HEK293 (cell line): Measurements from ENCODE around the gene MGST1.
A peak's percentile ranks its signal among the peaks of the same experiment; 100 is the strongest.
"Not testable (repeated sequence)": the region's sequence is repeated elsewhere in the genome, so short reads cannot be mapped to it uniquely, and the experiment has no call there.

Source experiments
- CTCF ChIA-PET: fragments of 350-600 bp; formaldehyde crosslinking; extraction: SDS; loops from one replicate; lab custom pipeline; 2021; ENCODE audit warnings: antibody characterized with exemption; lab: Yijun Ruan, JAX
- POLR2A ChIA-PET: fragments of 300-600 bp; formaldehyde crosslinking; extraction: SDS; loops from one replicate; lab custom pipeline; 2020; ENCODE audit warnings: antibody characterized with exemption, inconsistent platforms; lab: Yijun Ruan, JAX
- H3K27ac ChIP-seq: fragments of 200-500 bp; sonication (Bioruptor generic); 2 replicates; pipeline ENCODE4 v1.5.1; 2014; ENCODE audit warnings: low read depth, low read length, control low read depth, inconsistent platforms; ENCODE audit errors: extremely low read depth
- H3K36me3 ChIP-seq, 2 experiments: fragments of 200-500 bp in 1 of 2; sonication (Bioruptor generic) in 1 of 2; 1 replicate in 1 of 2; 2 replicates in 1 of 2; pipeline ENCODE4 v1.5.1; 2014 to 2017; ENCODE audit warnings: inconsistent platforms in 2 of 2, low read length in 2 of 2; ENCODE audit not compliant: control insufficient read depth in 2 of 2, insufficient read depth in 1 of 2
- H3K4me1 ChIP-seq: fragments of 200-500 bp; sonication (Bioruptor generic); 2 replicates; pipeline ENCODE4 v1.5.1; 2014; ENCODE audit warnings: mild to moderate bottlenecking, low read length, inconsistent platforms; ENCODE audit not compliant: control insufficient read depth, insufficient read depth
- H3K4me3 ChIP-seq: 2 replicates; pipeline ENCODE4 v1.5.1; 2011; ENCODE audit warnings: low read depth, mild to moderate bottlenecking, control low read depth, low read length, moderate library complexity
- H3K9me3 ChIP-seq: fragments of 200-500 bp; sonication (Bioruptor generic); 2 replicates; pipeline ENCODE4 v1.5.1; 2014; ENCODE audit warnings: low read depth, low read length, inconsistent platforms; ENCODE audit not compliant: control insufficient read depth, insufficient read depth
- ATF2 ChIP-seq: fragments of 450-650 bp; formaldehyde crosslinking; IDR thresholded peaks from 2 replicates; pipeline ENCODE4 v1.5.1; 2016; ENCODE audit warnings: missing biosample characterization, missing genetic modification characterization, low read depth
- BCL11B ChIP-seq: fragments of 450-650 bp; formaldehyde crosslinking; IDR thresholded peaks from 2 replicates; pipeline ENCODE4 v1.5.1; 2016; ENCODE audit warnings: low read depth, missing biosample characterization, missing genetic modification characterization
- GLI4 ChIP-seq: fragments of 450-650 bp; formaldehyde crosslinking; IDR thresholded peaks from 2 replicates; pipeline ENCODE4 v1.5.1; 2016; ENCODE audit warnings: missing biosample characterization, missing genetic modification characterization
- MYNN ChIP-seq: fragments of 450-650 bp; formaldehyde crosslinking; IDR thresholded peaks from 2 replicates; pipeline ENCODE4 v1.5.1; 2016; ENCODE audit warnings: missing biosample characterization, missing genetic modification characterization, borderline replicate concordance
- PRDM10 ChIP-seq: fragments of 450-650 bp; formaldehyde crosslinking; IDR thresholded peaks from 2 replicates; pipeline ENCODE4 v1.5.1; 2016; ENCODE audit warnings: missing biosample characterization, missing genetic modification characterization
- ZBTB1 ChIP-seq: fragments of 450-650 bp; formaldehyde crosslinking; IDR thresholded peaks from 2 replicates; pipeline ENCODE4 v1.5.1; 2016; ENCODE audit warnings: missing biosample characterization, missing genetic modification characterization
- ZBTB21 ChIP-seq: fragments of 450-650 bp; formaldehyde crosslinking; IDR thresholded peaks from 2 replicates; pipeline ENCODE4 v1.5.1; 2017; ENCODE audit warnings: missing biosample characterization, missing genetic modification characterization
- ZFP37 ChIP-seq: fragments of 450-650 bp; formaldehyde crosslinking; IDR thresholded peaks from 2 replicates; pipeline ENCODE4 v1.5.1; 2016; ENCODE audit warnings: missing biosample characterization, missing genetic modification characterization
- ZNF10 ChIP-seq: fragments of 450-650 bp; formaldehyde crosslinking; IDR thresholded peaks from 2 replicates; pipeline ENCODE4 v1.5.1; 2017; ENCODE audit warnings: missing biosample characterization, missing genetic modification characterization
- ZNF146 ChIP-seq: fragments of 450-650 bp; formaldehyde crosslinking; IDR thresholded peaks from 2 replicates; pipeline ENCODE4 v1.5.1; 2016; ENCODE audit warnings: missing biosample characterization, missing genetic modification characterization
- ZNF169 ChIP-seq: fragments of 450-650 bp; formaldehyde crosslinking; IDR thresholded peaks from 2 replicates; pipeline ENCODE4 v1.5.1; 2016; ENCODE audit warnings: missing biosample characterization, missing genetic modification characterization
- ZNF426 ChIP-seq: fragments of 450-650 bp; formaldehyde crosslinking; IDR thresholded peaks from 2 replicates; pipeline ENCODE4 v1.5.1; 2017; ENCODE audit warnings: missing biosample characterization, missing genetic modification characterization, mild to moderate bottlenecking, inconsistent platforms, moderate library complexity
- ZNF473 ChIP-seq: fragments of 450-650 bp; formaldehyde crosslinking; IDR thresholded peaks from 2 replicates; pipeline ENCODE4 v1.5.1; 2017; ENCODE audit warnings: missing biosample characterization, missing genetic modification characterization
- ZNF660 ChIP-seq: fragments of 450-650 bp; IDR thresholded peaks from 2 replicates; pipeline ENCODE4 v1.5.1; 2018; ENCODE audit warnings: missing biosample characterization, mild to moderate bottlenecking, missing genetic modification characterization

Gene MGST1

GRCh38 chr12:16399101-16399500 is 51.7 kb downstream of the MGST1 start (continued):
- TF ChIP-seq BCL11B (no peak), ZFP37 (tag by site-specific recombination) (no peak), ZNF169 (tag by site-specific recombination) (no peak), PRDM10 (no peak), GLI4 (tag by site-specific recombination) (no peak), ZNF10 (tag by site-specific recombination) (no peak), ZNF473 (tag by site-specific recombination) (no peak), ZBTB21 (no peak), ATF2 (tag by site-specific recombination) (no peak), ZBTB1 (tag by site-specific recombination) (no peak)

GRCh38 chr12:16401835-16402234 is 54.4 kb downstream of the MGST1 start:
- H3K36me3 ChIP-seq, H3K9me3 ChIP-seq, H3K27ac ChIP-seq, H3K4me3 ChIP-seq, POLR2A ChIA-PET, H3K4me1 ChIP-seq: not testable (repeated sequence)
- CTCF ChIA-PET = interaction anchor here (0.6 kb wide), 1 partner anchor 30 kb away, joined by 3 read pairs; no protein-coding TSS in a partner anchor

GRCh38 chr12:16407346-16407745 is 59.9 kb downstream of the MGST1 start:
- ChIA-PET POLR2A (no interaction called here), CTCF (no interaction called here)
- Histone ChIP-seq H3K36me3 (no peaks in the 10 kb centered on the region), H3K4me1 (no peaks in the 10 kb centered on the region), H3K4me3 (no peak overlapping the region), H3K9me3 (no peaks in the 10 kb centered on the region), H3K27ac (no peak overlapping the region)
- TF ChIP-seq ZNF146 (tag by site-specific recombination) (0 out of 2 replicates have a peak, but pooled peaks have one; percentile 9), ZNF660 (tag by site-specific recombination) (no peak), MYNN (no peak), ZNF426 (tag by site-specific recombination) (no peak)
